Activated B cell treated with CpG ODN at 0.5 μM for 24 hours (primary cell): ENCODE measurements around the gene KRTAP4-8. TPM values are rescaled to one million over a fixed set of nuclear protein-coding genes. Genes with fewer than 3 reads are reported as not detected.
"Not testable (repeated sequence)": the region's sequence is repeated elsewhere in the genome, so short reads cannot be mapped to it uniquely, and the experiment has no call there.

Experiments used
- ATAC-seq: fragments of 200-7000 bp; cut with Tn5 transposase; one replicate; pipeline ENCODE4 v1.10.0; 2021; ENCODE audit warnings: low read depth, mild to moderate bottlenecking, moderate library complexity
- CTCF ChIA-PET: fragments of 350-600 bp; sonication (Branson Sonifier 250); formaldehyde crosslinking; loops from one replicate; lab custom pipeline; 2021; ENCODE audit warnings: antibody characterized with exemption; lab: Charles Lee
- POLR2A ChIA-PET: fragments of 350-600 bp; sonication (Branson Sonifier 250); formaldehyde crosslinking; loops from one replicate; lab custom pipeline; 2021; ENCODE audit warnings: antibody characterized with exemption; lab: Charles Lee
- DNase-seq: peaks from one replicate; pipeline ENCODE4 v3.0.0; 2022
- H3K27ac Mint-ChIP-seq: one replicate; pipeline ENCODE4 v1.8.0; 2020; ENCODE audit warnings: mixed read lengths
- H3K27me3 Mint-ChIP-seq: one replicate; pipeline ENCODE4 v1.8.0; 2021; ENCODE audit warnings: mixed read lengths
- H3K36me3 Mint-ChIP-seq: one replicate; pipeline ENCODE4 v1.8.0; 2021; ENCODE audit warnings: low read depth, mixed read lengths
- H3K4me1 Mint-ChIP-seq: one replicate; pipeline ENCODE4 v1.8.0; 2021; ENCODE audit warnings: mixed read lengths
- H3K4me3 Mint-ChIP-seq: one replicate; pipeline ENCODE4 v1.8.0; 2020; ENCODE audit warnings: mild to moderate bottlenecking, mixed read lengths
- H3K9me3 Mint-ChIP-seq: one replicate; pipeline ENCODE4 v1.8.0; 2020; ENCODE audit warnings: mixed read lengths
- intact Hi-C: fragments of 100-400 bp; cut with micrococcal nuclease; formaldehyde crosslinking; loops from one replicate; pipeline ENCODE4 v1.15.1; 2024
- total RNA-seq: library from RNA; stranded (reverse); gene quantifications from 2 replicates; pipeline ENCODE4 v1.2.3, GENCODE V29; 2022
- TF ChIP-seq, protein P1 (sequence below): fragments of 200-600 bp; IDR thresholded peaks from one replicate; pipeline ENCODE4 v1.8.0; 2022; ENCODE audit warnings: antibody characterized with exemption, mild to moderate bottlenecking

KRTAP4-8 gene
- total RNA-seq, 1 donor from 2014 or later = not detected

DNA sequence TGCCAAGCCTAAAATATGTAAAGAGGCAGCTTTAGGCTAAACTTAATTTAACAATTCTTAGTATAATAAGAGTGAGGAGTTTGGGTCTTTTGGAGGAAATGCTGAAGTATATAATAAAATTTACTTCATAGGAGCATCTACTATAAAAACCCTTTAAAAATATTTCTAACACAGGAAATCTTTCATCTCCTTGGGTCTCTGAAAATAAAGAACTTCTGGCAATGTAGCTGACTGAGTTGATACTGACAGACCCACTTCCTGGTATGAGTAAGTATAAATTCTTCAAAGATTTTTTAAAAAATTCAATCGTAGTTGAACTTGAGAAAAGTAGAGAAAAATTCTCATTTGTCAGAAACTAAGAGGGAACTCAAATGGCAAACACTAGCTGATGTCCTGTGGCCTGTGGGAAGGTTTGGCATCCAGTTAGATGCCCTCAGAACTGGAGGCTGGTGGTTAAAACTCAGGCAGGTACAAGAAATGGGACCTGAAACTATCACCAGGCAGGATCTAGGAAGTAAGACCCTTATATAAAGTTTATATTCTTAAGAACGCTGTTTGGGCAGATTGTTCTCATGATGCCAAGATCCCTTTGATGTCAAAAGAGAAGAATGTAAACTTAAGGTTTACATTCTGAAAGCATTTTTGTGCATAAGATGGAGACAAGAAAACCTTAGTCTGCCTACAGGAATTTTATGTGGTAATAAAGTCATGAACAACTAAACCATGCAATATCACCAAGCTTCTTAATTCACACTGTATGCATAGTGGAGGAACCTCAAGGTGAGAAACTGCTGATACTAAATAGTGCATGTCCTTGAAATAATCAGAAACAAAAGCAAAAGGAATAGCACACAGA, 36.2 kb upstream of the KRTAP4-8 start:
- ChIA-PET CTCF (no interaction called here), POLR2A (no interaction called here)
- ATAC-seq = no peak
- H3K27me3 Mint-ChIP-seq = peaks cover 7% of the 10 kb centered on the region
- no peak for DNase-seq
- peaks cover 12% of the 10 kb centered on the region for H3K4me1 Mint-ChIP-seq
- TF ChIP-seq, protein P1, sequence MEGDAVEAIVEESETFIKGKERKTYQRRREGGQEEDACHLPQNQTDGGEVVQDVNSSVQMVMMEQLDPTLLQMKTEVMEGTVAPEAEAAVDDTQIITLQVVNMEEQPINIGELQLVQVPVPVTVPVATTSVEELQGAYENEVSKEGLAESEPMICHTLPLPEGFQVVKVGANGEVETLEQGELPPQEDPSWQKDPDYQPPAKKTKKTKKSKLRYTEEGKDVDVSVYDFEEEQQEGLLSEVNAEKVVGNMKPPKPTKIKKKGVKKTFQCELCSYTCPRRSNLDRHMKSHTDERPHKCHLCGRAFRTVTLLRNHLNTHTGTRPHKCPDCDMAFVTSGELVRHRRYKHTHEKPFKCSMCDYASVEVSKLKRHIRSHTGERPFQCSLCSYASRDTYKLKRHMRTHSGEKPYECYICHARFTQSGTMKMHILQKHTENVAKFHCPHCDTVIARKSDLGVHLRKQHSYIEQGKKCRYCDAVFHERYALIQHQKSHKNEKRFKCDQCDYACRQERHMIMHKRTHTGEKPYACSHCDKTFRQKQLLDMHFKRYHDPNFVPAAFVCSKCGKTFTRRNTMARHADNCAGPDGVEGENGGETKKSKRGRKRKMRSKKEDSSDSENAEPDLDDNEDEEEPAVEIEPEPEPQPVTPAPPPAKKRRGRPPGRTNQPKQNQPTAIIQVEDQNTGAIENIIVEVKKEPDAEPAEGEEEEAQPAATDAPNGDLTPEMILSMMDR = no peak
- no peak overlapping the region for H3K4me3 Mint-ChIP-seq
- no peaks in the 10 kb centered on the region for H3K36me3 Mint-ChIP-seq
- intact Hi-C loops = loop anchor here (5.0 kb wide), 1 partner anchor 43 kb away; the partner anchor contains the start of gene KRTAP4-2
- peaks cover 9% of the 10 kb centered on the region for H3K9me3 Mint-ChIP-seq
- no peak overlapping the region for H3K27ac Mint-ChIP-seq

DNA sequence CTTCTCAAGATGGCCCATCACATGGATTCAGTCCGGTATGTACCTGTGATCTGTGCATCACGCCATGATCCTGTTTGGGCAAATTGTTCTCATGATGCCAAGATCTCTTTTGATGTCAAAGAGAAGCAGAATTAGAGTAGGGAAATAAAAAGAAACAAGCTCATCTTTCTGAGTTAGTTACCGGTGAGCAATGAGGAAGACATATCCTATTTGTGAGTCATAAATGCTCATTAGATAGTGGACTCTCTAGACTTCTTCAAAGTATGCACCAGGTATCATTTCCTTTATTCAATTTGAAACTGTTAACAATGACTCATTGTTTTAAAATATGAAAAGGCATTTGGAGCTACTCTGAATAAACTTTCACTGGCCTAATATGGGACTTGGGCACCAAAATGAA, 34.0 kb upstream of the KRTAP4-8 start:
- H3K27ac Mint-ChIP-seq = no peak overlapping the region
- DNase-seq (no peak), ATAC-seq (peak; percentile 71)
- peaks cover 2% of the 10 kb centered on the region for H3K9me3 Mint-ChIP-seq
- CTCF ChIA-PET = no interaction called here
- POLR2A ChIA-PET = no interaction called here
- no peaks in the 10 kb centered on the region for H3K36me3 Mint-ChIP-seq
- H3K4me1 Mint-ChIP-seq = peaks cover 12% of the 10 kb centered on the region
- intact Hi-C loops = loop anchor here (5.0 kb wide), 1 partner anchor 45 kb away; the partner anchor contains the start of gene KRTAP4-2
- H3K4me3 Mint-ChIP-seq = no peak overlapping the region
- no peaks in the 10 kb centered on the region for H3K27me3 Mint-ChIP-seq
- TF ChIP-seq, protein P1 = no peak

DNA sequence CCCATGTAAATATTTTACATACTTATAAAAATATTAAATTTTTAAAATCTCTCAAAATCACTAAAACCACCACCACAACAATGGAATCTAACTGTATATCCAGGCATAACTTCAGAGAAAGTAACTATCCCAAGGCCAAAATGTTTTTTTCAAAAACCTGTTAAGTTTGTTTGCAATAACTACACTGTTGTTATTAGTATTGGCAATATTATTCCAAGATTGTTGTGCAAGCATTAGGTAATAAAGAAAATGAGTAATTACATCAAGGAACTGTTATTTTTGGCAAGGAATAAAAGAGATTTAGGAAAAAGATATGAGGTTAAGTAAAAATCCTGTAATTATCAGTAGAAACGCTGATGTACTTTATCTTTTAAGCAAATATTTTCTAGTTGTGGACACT, 29.4 kb upstream of the KRTAP4-8 start:
- H3K4me1 Mint-ChIP-seq = peaks cover 22% of the 10 kb centered on the region

DNA sequence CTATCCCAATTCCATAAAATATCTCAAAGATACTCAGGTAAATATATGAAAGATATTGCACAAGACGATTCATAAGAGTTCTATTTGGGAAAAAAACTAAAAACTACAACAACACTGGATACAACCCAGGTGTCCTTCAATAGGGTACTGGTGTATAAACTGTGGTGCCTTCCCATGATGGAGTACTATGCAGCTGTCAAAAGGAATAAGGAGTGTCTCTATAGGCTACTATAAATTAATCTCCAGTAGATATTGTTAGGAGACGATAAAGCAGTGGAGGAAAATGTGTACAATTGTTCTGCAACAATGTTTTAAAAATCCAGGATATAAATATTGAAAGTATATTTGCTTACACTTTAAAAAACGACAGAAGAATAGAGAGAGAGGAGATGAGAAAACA, 28.5 kb upstream of the KRTAP4-8 start:
- Mint-ChIP-seq H3K4me1 (peaks cover 16% of the 10 kb centered on the region), H3K27ac (no peak overlapping the region)
- intact Hi-C loops = no loop called here

More for the DNA sequence above, 29.4 kb upstream of the KRTAP4-8 start:
- DNase-seq (no peak), ATAC-seq (no peak)
- POLR2A ChIA-PET = no interaction called here
- Mint-ChIP-seq H3K9me3 (peaks cover 3% of the 10 kb centered on the region), H3K27me3 (peaks cover 5% of the 10 kb centered on the region), H3K36me3 (no peaks in the 10 kb centered on the region), H3K4me3 (no peak overlapping the region), H3K27ac (no peak overlapping the region)
- CTCF ChIA-PET = no interaction called here
- intact Hi-C loops = no loop called here
- TF ChIP-seq, protein P1 = no peak

DNA sequence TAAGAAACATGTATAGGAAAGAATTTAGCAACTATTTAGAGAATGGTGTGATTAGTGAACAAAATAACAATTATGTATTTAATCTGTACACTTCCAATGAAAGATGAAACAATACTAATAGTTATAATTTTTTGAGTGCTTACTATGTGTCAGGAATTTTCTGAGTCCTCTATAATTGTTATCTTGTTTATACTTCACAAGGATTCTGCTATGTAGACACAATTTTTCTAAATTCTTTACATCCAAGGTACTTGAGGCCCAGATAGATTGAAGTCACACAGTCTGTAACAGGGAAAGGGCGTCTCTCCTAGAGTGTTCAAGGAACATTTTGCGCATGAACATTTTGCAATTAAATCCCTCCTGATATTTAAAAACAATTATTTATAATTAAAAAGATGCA, 27.1 kb upstream of the KRTAP4-8 start:
- intact Hi-C loops = no loop called here
- H3K36me3 Mint-ChIP-seq = no peaks in the 10 kb centered on the region
- H3K27me3 Mint-ChIP-seq = peaks cover 7% of the 10 kb centered on the region
- ChIA-PET CTCF (no interaction called here), POLR2A (no interaction called here)
- TF ChIP-seq, protein P1 = no peak
- no peak overlapping the region for H3K4me3 Mint-ChIP-seq
- no peak for DNase-seq
- H3K9me3 Mint-ChIP-seq = peaks cover 5% of the 10 kb centered on the region
- peaks cover 24% of the 10 kb centered on the region for H3K4me1 Mint-ChIP-seq
- no peak overlapping the region for H3K27ac Mint-ChIP-seq
- no peak for ATAC-seq

More for the DNA sequence above, 28.5 kb upstream of the KRTAP4-8 start:
- ATAC-seq = no peak
- Mint-ChIP-seq H3K4me3 (no peak overlapping the region), H3K36me3 (no peaks in the 10 kb centered on the region), H3K27me3 (peaks cover 7% of the 10 kb centered on the region), H3K9me3 (peaks cover 5% of the 10 kb centered on the region)
- no peak for DNase-seq
- ChIA-PET POLR2A (no interaction called here), CTCF (no interaction called here)
- TF ChIP-seq, protein P1 = no peak

DNA sequence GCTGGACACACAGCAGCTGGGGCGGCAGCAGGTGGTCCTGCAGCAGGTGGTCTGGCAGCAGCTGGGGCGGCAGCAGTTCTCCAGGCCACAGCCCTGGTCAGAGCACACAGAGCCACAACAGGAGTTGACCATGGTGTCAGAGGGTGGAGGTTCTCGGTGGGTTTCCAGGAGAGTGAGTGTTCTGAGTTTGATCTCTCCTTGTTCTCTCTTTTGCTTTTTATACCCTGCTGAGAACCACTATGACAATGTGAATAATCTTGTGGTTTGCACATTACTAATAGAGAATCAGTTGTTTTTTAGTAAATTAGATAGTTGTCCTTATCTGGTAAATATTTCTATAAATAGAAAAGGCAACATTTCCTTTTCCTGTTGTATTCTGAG, 26.0 kb upstream of the KRTAP4-8 start, which contains the start of gene KRTAP4-12:
Gene KRTAP4-12, minus strand, starts transcription at position 192 of the 381 bp plus-strand sequence. Its CDS starts 60 bp downstream, at position 132.
- POLR2A ChIA-PET = interaction anchor here (0.7 kb wide), 1 partner anchor 183 kb away, joined by 4 read pairs; no protein-coding TSS in a partner anchor
- H3K9me3 Mint-ChIP-seq, H3K27ac Mint-ChIP-seq, ATAC-seq, CTCF ChIA-PET, H3K36me3 Mint-ChIP-seq, H3K4me3 Mint-ChIP-seq, DNase-seq, H3K27me3 Mint-ChIP-seq: not testable (repeated sequence)
- intact Hi-C loops = loop anchor here (5.0 kb wide), 1 partner anchor 198 kb away; no protein-coding TSS in a partner anchor
- peaks cover 28% of the 10 kb centered on the region for H3K4me1 Mint-ChIP-seq

DNA sequence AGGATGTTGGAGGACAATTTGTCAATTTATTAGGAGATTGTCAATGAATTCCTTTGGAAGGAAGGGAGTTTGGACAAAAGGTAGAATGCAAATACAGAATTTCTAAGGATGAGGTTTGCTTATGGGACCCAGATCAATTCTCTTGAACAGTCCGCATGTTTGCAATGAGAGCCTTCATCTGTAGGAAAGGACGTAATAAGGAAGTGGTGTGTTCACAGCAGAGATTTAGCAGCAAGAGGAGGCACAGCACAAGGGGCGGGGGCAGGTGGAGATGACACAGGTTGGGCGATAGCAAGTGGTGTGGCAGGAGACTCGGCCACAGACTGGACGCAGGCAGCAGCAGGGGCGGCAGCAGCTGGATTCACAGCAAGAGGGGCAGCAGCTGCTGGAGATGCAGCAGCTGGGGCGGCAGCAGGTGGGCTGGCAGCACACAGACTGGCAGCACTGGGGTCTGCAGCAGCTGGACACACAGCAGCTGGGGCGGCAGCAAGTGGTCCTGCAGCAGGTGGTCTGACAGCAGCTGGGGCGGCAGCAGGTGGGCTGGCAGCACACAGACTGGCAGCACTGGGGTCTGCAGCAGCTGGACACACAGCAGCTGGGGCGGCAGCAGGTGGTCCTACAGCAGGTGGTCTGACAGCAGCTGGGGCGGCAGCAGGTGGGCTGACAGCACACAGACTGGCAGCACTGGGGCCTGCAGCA, 25.5 kb upstream of the KRTAP4-8 start:
- DNase-seq, H3K27ac Mint-ChIP-seq: not testable (repeated sequence)
- peaks cover 32% of the 10 kb centered on the region for H3K4me1 Mint-ChIP-seq

More for the DNA sequence above, 25.5 kb upstream of the KRTAP4-8 start:
- H3K36me3 Mint-ChIP-seq, POLR2A ChIA-PET, CTCF ChIA-PET, H3K4me3 Mint-ChIP-seq, ATAC-seq, H3K27me3 Mint-ChIP-seq, H3K9me3 Mint-ChIP-seq: not testable (repeated sequence)
- intact Hi-C loops = loop anchor here (5.0 kb wide), 1 partner anchor 199 kb away; no protein-coding TSS in a partner anchor
